Vagina (tissue), 2 donors: ENCODE measurements around the gene SPON2.

Experiments used
- CTCF ChIP-seq, 3 experiments: fragments of 450-650 bp in 2 of 3; fragments of 200-600 bp in 1 of 3; sonication (generic) in 1 of 3; IDR thresholded peaks; one replicate each; pipeline ENCODE4 v1.5.1; 2017 to 2019; ENCODE audit warnings: antibody characterized with exemption in 3 of 3, mild to moderate bottlenecking in 2 of 3, moderate library complexity in 2 of 3
- POLR2A ChIP-seq, 2 donors: fragments of 450-650 bp; IDR thresholded peaks; one replicate each; pipeline ENCODE4 v1.6.1; 2017; ENCODE audit warnings: antibody characterized with exemption in 2 of 2, mild to moderate bottlenecking in 2 of 2, moderate library complexity in 2 of 2

- TF ChIP-seq CTCF (IDR thresholded peaks at IDR 0.05) (no peak), POLR2A (IDR thresholded peaks at IDR 0.05) (no peak)
Observed at GRCh38 chr4:1175635-1176229, 3.3 kb upstream of the SPON2 start.
